Thyroid gland (tissue), 4 donors: ENCODE measurements around the gene LHFPL6. TPM values are rescaled to one million over a fixed set of nuclear protein-coding genes. Genes with fewer than 3 reads are reported as not detected.
A peak's percentile ranks its signal among the peaks of the same experiment; 100 is the strongest.

Source experiments
- DNase-seq, 2 donors: peaks; one replicate each; pipeline ENCODE4 v3.0.0-alpha.2; 2019
- H3K27ac ChIP-seq, 3 donors: fragments of 200-600 bp; sonication (generic); 1 replicate in 2 of 3; 2 replicates in 1 of 3; pipeline ENCODE4 v1.5.1; 2016 to 2019; ENCODE audit warnings: mild to moderate bottlenecking in 1 of 3, moderate library complexity in 1 of 3
- H3K27me3 ChIP-seq: fragments of 200-600 bp; sonication (generic); one replicate; pipeline ENCODE4 v1.5.1; 2019
- H3K36me3 ChIP-seq, 2 donors: fragments of 200-600 bp; sonication (generic); one replicate each; pipeline ENCODE4 v1.5.1; 2016 to 2019
- H3K4me1 ChIP-seq, 2 donors: fragments of 200-600 bp; sonication (generic); one replicate each; pipeline ENCODE4 v1.5.1; 2017 to 2019
- H3K4me3 ChIP-seq, 3 donors: fragments of 200-600 bp; sonication (generic); replicated peaks in 1 of 3; 1 replicate in 2 of 3; 2 replicates in 1 of 3; pipeline ENCODE4 v1.5.1; 2016; ENCODE audit warnings: mild to moderate bottlenecking in 1 of 3
- H3K9me3 ChIP-seq: fragments of 200-600 bp; sonication (generic); one replicate; pipeline ENCODE4 v1.5.1; 2017
- POLR2A ChIP-seq, 2 donors: fragments of 450-650 bp; IDR thresholded peaks; one replicate each; pipeline ENCODE4 v1.6.1; 2017; ENCODE audit warnings: antibody characterized with exemption in 2 of 2, mild to moderate bottlenecking in 2 of 2, moderate library complexity in 1 of 2
- WGBS, 2 donors: methylation state at CpG; one replicate each; pipeline ENCODE4 v1.1.5; 2017; 5-methylcytosine and 5-hydroxymethylcytosine counted together
- intact Hi-C: fragments of 100-400 bp; cut with DNase I; formaldehyde crosslinking; loops from one replicate; pipeline ENCODE4 v1.15.1; 2023
- total RNA-seq, 4 donors: library from RNA; depleted of rRNA; stranded (reverse); fragments of >200 nt; gene quantifications; one replicate each; pipeline ENCODE4 v1.2.3, GENCODE V29; 2016
- TF ChIP-seq, protein P1 (sequence below), 6 experiments: fragments of 200-600 bp in 3 of 6; fragments of 450-650 bp in 3 of 6; sonication (generic) in 3 of 6; IDR thresholded peaks; one replicate each; pipeline ENCODE4 v1.5.1; 2016 to 2019; ENCODE audit warnings: antibody characterized with exemption in 6 of 6, mild to moderate bottlenecking in 2 of 6, inconsistent platforms in 1 of 6, moderate library complexity in 1 of 6

LHFPL6 gene
- total RNA-seq, 4 donors from 2014 or later, result 23.6 to 86.3 (median 42.0) TPM

DNA sequence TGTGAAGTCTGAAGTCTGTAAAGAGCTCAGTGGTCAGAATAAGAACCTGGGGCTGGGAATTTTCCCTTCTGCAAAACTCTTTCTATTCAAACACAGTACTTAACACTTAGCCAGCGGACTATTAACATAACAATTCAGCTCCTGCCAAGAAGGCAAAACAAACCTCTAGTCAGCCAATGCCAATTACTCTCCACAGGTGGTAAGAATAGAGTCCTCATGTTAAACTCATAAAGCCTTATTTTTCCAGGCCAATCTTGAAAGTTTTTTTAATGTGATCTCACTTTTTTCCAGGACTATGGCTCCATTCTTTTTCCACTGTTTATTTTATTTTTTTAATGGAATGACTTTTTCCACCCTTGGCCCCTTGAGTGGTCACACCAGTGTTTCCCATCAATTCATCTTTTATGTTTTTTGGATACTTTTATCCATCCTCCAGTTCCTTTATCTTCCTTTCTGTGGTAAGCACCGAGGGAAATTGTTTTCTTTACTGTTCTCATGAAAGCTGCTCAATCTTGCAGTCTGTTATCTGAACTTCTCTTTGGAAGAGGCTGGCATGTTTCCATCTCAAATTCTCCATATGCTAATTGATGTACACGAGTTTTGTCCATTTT lies 217.3 kb downstream of the LHFPL6 start:
- Histone ChIP-seq H3K27me3 (no peaks in the 10 kb centered on the region), H3K4me1 (peaks cover 14 to 19% of the 10 kb centered on the region in 2 donors), H3K4me3 (no peak overlapping the region), H3K9me3 (no peaks in the 10 kb centered on the region), H3K27ac (peak overlapping the region in 1 of 3 donors; percentile 16), H3K36me3 (no peaks in the 10 kb centered on the region)
- TF ChIP-seq, protein P1, sequence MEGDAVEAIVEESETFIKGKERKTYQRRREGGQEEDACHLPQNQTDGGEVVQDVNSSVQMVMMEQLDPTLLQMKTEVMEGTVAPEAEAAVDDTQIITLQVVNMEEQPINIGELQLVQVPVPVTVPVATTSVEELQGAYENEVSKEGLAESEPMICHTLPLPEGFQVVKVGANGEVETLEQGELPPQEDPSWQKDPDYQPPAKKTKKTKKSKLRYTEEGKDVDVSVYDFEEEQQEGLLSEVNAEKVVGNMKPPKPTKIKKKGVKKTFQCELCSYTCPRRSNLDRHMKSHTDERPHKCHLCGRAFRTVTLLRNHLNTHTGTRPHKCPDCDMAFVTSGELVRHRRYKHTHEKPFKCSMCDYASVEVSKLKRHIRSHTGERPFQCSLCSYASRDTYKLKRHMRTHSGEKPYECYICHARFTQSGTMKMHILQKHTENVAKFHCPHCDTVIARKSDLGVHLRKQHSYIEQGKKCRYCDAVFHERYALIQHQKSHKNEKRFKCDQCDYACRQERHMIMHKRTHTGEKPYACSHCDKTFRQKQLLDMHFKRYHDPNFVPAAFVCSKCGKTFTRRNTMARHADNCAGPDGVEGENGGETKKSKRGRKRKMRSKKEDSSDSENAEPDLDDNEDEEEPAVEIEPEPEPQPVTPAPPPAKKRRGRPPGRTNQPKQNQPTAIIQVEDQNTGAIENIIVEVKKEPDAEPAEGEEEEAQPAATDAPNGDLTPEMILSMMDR (IDR thresholded peaks at IDR 0.05), result peak in 1 of 6 experiments; percentile 18
- TF ChIP-seq POLR2A (IDR thresholded peaks at IDR 0.05), result no peak
- intact Hi-C loops, result no loop called here
- peak; percentile 13 to 34 for DNase-seq
- 9 to 20% methylated on average over 3 of the region's 3 CpGs for WGBS, 2 donors

DNA sequence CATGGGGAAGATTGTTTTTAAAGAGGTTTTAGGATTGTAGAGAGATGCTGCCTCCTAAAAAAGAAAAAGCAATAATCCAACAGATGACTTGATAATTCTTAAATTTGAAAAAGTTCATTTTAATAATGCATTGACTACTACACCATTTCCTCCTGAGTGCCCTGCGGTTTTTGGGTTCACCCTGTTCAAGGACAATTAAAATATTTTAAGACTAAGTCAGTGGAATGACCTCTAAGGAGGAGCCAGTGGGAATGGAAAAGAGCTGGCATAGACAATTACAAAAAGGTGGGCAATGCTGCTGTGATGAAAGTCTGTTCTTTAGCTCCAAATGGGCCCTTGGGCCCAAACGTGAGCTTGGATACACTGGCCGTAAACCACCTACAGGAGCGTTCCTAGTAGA lies 217.8 kb downstream of the LHFPL6 start:
- no peak for DNase-seq
- 38 to 43% methylated on average over 4 of the region's 4 CpGs for WGBS, 2 donors
- intact Hi-C loops, result no loop called here
- Histone ChIP-seq H3K4me3 (no peak overlapping the region), H3K4me1 (peaks cover 14 to 19% of the 10 kb centered on the region in 2 donors), H3K27me3 (no peaks in the 10 kb centered on the region), H3K36me3 (no peaks in the 10 kb centered on the region), H3K27ac (peak overlapping the region in 1 of 3 donors; percentile 16), H3K9me3 (no peaks in the 10 kb centered on the region)
- no peak for TF ChIP-seq POLR2A (IDR thresholded peaks at IDR 0.05)
- TF ChIP-seq, protein P1 (IDR thresholded peaks at IDR 0.05), result no peak

- no peak for TF ChIP-seq POLR2A (IDR thresholded peaks at IDR 0.05)
- TF ChIP-seq, protein P1 (IDR thresholded peaks at IDR 0.05), result no peak
- H3K4me3 ChIP-seq, result no peak overlapping the region
- H3K27ac ChIP-seq, result no peak overlapping the region
- 95 to 97% methylated on average over 2 of the region's 2 CpGs for WGBS, 2 donors
- no peaks in the 10 kb centered on the region for H3K36me3 ChIP-seq
- H3K9me3 ChIP-seq, result no peaks in the 10 kb centered on the region
- intact Hi-C loops, result no loop called here
- no peak for DNase-seq
- H3K4me1 ChIP-seq, result peaks cover 12 to 15% of the 10 kb centered on the region in 2 donors
- H3K27me3 ChIP-seq, result no peaks in the 10 kb centered on the region
Measured at GRCh38 chr13:39381456-39381855, 221.5 kb downstream of the LHFPL6 start.

- no peak for TF ChIP-seq POLR2A (IDR thresholded peaks at IDR 0.05)
- TF ChIP-seq, protein P1 (IDR thresholded peaks at IDR 0.05), result no peak
- no peaks in the 10 kb centered on the region for H3K9me3 ChIP-seq
- intact Hi-C loops, result no loop called here
- WGBS, 2 donors, result 93 to 99% methylated on average over 4 of the region's 4 CpGs
- H3K27ac ChIP-seq, result no peak overlapping the region
- DNase-seq, result no peak
- H3K36me3 ChIP-seq, result no peaks in the 10 kb centered on the region
- H3K27me3 ChIP-seq, result no peaks in the 10 kb centered on the region
- peaks cover 2% of the 10 kb centered on the region in 2 donors for H3K4me1 ChIP-seq
- no peak overlapping the region for H3K4me3 ChIP-seq
Measured at GRCh38 chr13:39379667-39380655, 223.0 kb downstream of the LHFPL6 start.

GRCh38 chr13:39379118-39379517 lies 223.9 kb downstream of the LHFPL6 start:
- WGBS, 2 donors, result 85 to 98% methylated on average over 2 of the region's 2 CpGs
- H3K27ac ChIP-seq, result no peak overlapping the region
- H3K9me3 ChIP-seq, result no peaks in the 10 kb centered on the region
- no peaks in the 10 kb centered on the region for H3K4me1 ChIP-seq
- H3K36me3 ChIP-seq, result no peaks in the 10 kb centered on the region
- no peak overlapping the region for H3K4me3 ChIP-seq
- no peaks in the 10 kb centered on the region for H3K27me3 ChIP-seq
- TF ChIP-seq POLR2A (IDR thresholded peaks at IDR 0.05), result no peak
- TF ChIP-seq, protein P1 (IDR thresholded peaks at IDR 0.05), result no peak
- intact Hi-C loops, result no loop called here
- no peak for DNase-seq
